Keratinocyte (primary cell): ENCODE measurements around the gene RNU7-1.

ENCODE experiments used
- EZH2 ChIP-seq: IDR thresholded peaks from one replicate; pipeline ENCODE4 v1.6.1; 2012; ENCODE audit warnings: inconsistent platforms, mild to moderate bottlenecking, low read length, moderate library complexity
- TF ChIP-seq, protein P1 (sequence below), 3 experiments: IDR thresholded peaks in 1 of 3; conservative IDR thresholded peaks in 1 of 3; optimal IDR thresholded peaks in 1 of 3; 2 replicates in 2 of 3; 3 replicates in 1 of 3; pipeline versions ENCODE3 to v1.5.1; 2011; ENCODE audit warnings: low read length in 3 of 3, mild to moderate bottlenecking in 3 of 3, moderate library complexity in 2 of 3, control low read depth in 1 of 3, inconsistent platforms in 1 of 3; ENCODE audit not compliant: insufficient read depth in 2 of 3; ENCODE audit errors: extremely low read depth in 1 of 3

DNA sequence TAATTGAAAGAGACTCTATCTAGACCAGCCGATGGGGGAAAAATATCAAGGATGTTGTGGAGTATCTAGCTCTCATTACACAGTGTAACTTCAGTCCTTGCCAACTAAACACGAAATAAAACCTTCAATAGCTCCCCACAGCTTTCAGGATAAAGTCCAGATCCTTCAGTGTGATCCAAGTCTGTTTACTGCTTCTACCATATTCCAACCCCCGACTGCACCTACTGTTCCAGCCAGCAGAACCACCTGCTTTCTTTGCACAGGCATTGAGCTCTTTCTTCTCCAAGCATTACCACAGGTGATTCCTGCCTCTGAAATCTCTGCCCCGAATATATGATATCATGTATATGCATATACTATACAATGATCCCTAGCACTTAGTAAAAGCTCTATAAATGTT, 41.2 kb upstream of the RNU7-1 start:
- TF ChIP-seq, protein P1, sequence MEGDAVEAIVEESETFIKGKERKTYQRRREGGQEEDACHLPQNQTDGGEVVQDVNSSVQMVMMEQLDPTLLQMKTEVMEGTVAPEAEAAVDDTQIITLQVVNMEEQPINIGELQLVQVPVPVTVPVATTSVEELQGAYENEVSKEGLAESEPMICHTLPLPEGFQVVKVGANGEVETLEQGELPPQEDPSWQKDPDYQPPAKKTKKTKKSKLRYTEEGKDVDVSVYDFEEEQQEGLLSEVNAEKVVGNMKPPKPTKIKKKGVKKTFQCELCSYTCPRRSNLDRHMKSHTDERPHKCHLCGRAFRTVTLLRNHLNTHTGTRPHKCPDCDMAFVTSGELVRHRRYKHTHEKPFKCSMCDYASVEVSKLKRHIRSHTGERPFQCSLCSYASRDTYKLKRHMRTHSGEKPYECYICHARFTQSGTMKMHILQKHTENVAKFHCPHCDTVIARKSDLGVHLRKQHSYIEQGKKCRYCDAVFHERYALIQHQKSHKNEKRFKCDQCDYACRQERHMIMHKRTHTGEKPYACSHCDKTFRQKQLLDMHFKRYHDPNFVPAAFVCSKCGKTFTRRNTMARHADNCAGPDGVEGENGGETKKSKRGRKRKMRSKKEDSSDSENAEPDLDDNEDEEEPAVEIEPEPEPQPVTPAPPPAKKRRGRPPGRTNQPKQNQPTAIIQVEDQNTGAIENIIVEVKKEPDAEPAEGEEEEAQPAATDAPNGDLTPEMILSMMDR (optimal IDR thresholded peaks at IDR 0.05 in 1 of 3, IDR thresholded peaks at IDR 0.05 in 1 of 3, conservative IDR thresholded peaks at IDR 0.05 in 1 of 3; ENCODE audit: extremely low read depth in 1 of 3, insufficient read depth in 2 of 3, low read length in 3 of 3), result no peak
- TF ChIP-seq EZH2, result no peak
